GM19397 (cell line): ENCODE measurements around the gene ZNF655.
"Not testable (repeated sequence)": the region's sequence is repeated elsewhere in the genome, so short reads cannot be mapped to it uniquely, and the experiment has no call there.

ENCODE experiments used
- ATAC-seq: cut with Tn5 transposase; IDR thresholded peaks from one replicate; pipeline ENCODE4 v1.9.1; 2021; ENCODE audit warnings: mild to moderate bottlenecking, moderate library complexity; ENCODE audit not compliant: unreplicated experiment

Gene ZNF655

GRCh38 chr7:99560834-99561736, 2.6 kb downstream of the ZNF655 start:
- no peak for ATAC-seq

DNA sequence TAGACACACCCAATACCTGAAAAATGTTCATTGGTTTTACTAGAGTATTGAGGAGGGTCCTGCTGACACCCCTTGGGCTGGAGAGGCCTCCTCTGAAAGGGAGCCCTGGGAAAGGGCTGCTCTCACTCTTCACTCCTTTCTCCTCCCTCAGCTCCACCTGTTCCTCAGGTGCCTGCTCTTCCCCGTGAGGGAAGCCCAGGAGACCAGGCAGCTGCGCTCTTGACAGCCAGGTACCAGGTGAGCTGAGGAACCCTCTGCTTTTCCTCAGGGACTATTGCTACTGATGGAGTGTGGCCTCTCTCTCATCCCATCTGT, 3.3 kb downstream of the ZNF655 start:
- no peak for ATAC-seq

- no peak for ATAC-seq
Measured at GRCh38 chr7:99562114-99562784, 3.8 kb downstream of the ZNF655 start.

GRCh38 chr7:99562832-99563231, 4.4 kb downstream of the ZNF655 start:
- ATAC-seq: no peak

- no peak for ATAC-seq
Measured at GRCh38 chr7:99563650-99564049, 5.2 kb downstream of the ZNF655 start.

DNA sequence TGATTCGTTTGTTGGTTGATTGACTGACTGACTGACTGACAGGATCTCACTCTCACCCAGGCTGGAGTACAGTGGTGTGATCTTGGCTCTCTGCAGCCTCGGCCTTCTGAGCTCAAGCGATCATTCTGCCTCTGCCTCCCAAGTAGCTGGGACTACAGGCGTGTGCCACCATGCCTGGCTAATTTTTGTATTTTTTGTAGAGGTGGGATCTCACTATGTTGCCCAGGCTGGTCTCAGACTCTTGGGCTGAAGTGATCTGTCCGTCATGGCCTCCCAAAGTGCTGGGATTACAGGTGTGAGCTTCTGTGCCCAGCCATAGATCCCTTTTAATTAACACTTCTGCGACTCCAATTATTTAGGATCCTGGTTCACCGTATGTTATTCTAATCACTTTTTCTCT, 10.3 kb downstream of the ZNF655 start:
- not testable (repeated sequence) for ATAC-seq

DNA sequence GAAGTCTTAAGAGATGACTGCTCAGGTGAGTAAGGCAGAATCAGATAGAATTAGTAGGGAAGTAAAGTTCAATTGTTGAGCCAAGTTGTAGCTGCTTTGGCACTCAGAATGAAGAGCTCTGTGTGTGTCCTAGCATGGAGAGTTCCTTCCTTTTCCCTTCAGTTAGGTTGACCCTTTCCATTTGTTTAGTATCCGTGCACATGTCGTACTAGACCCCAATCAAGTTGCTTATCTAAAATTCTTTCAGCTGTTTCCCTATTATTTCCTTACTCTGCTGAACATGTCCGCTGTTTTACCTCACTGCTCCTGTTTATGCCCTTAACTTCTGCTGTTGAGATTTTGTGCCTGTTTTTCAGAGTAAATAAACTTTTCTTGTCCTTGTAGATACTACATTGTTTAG, 13.3 kb downstream of the ZNF655 start:
- ATAC-seq: no peak

- ATAC-seq: no peak
Measured at GRCh38 chr7:99573257-99573656, 14.8 kb downstream of the ZNF655 start.

GRCh38 chr7:99576251-99576650, 17.8 kb downstream of the ZNF655 start:
- ATAC-seq: no peak

GRCh38 chr7:99579281-99579955, 21.0 kb downstream of the ZNF655 start:
- ATAC-seq: no peak

DNA sequence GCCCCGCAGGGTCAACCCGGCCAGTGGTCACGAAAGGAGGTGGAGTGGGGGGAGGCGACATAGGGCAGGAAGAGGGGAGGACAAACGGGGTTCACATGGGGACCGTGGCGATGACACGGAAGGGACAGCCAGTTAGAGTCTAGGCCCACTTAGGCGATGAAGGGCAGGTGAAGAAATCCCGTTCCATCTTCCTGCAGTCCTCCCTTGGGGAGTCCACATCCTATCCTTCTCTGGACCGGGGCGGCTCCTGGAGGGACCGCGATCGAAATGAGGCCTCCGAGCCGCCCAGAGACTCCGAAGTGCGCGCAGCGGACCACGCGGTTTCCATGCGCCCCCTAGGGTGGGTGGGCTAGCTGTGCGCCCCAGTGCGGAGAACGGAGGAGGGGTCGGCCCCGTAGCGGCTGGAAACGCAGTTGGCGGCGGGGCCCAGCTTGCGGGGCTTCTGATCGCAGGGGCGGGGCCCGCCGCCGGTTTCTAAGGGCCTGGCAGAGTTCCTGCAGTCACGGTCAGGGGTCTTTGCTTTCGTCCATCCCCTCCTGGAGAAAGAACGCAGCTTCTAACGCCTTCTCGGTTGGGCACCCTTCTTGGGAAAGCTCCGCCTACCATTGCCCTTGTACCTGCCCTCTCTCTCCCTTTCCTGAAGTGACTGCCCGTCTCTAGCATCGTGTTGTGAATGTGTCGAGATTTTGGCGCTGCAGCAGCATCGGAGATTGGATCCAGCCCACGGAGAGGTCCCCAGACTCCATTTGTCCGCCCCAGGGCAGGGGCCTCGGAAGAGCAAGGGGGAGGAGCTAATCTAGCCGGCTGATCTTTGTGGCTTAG, 21.7 kb downstream of the ZNF655 start:
- no peak for ATAC-seq

DNA sequence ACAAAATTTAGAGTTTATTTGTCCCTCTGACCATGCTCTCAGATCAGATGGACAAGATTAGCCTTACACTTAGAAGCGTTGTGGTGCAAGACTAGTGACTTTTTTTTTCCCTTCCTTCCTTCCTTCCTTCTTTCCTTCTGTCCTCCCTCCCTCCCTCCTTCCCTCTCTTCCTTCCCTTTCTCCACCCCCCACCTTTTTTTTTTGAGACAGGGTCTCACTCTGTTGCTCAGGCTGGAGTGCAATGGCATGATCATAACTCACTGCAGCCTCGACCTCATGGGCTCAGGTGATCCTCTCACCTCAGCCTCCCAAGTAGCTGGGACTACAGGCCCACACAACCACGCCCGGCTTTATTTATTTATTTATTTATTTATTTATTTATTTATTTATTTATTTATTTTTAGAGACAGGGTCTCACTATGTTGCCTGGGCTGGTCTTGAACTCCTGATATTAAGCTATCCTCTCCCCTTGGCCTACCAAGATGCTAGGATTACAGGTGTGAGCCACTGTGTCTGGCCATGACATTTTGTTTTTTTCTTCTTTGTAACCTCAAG, 22.4 kb downstream of the ZNF655 start:
- not testable (repeated sequence) for ATAC-seq

DNA sequence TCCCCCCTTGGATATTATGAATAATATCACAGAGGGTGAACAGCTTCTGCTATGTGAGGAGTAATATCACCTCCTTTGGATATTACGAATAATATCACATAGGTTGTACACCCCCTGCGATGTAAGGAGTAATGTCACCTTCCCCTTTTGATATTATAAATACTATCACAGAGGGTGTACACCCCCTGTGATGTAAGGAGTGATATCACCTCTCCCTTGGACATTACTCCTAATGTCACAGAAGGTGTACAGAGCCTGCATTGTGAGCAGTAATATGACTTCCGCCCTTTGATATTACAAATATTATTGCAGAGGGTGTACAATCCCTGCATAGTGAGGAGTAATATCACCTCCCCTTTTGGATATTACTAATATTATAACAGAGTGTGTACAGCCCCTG, 30.4 kb downstream of the ZNF655 start:
- ATAC-seq: no peak

DNA sequence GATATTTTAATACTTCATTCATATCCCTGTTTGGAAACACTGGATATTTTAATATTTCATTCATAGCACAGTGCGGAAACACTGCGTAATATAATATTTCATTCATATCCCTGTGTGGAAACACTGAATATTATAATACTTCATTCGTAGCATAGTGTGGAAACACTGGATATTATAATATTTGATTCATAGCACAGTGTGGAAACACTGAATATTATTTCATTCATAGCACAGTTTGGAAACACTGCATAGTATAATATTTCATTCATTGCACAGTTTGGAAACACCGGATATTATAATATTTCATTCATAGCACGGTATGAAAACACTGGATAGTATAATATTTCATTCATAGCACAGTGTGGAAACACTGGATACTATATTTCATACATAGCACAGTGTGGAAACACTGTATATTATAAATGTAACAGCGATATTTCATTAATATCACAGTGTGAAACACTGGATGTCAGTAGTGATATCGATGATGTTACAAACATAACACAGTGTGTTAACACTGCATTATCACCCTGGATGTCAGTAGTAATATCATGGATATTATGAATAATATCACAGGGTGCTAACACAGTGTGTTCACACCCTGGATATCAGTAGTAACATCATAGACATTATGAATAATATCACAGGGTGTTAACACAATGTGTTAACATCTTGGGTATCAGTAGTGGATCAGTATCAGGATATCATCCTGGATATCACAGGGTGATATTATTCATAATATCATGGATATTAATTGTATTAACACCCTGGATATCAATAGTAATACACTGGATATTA, 36.7 kb downstream of the ZNF655 start:
- ATAC-seq: no peak

DNA sequence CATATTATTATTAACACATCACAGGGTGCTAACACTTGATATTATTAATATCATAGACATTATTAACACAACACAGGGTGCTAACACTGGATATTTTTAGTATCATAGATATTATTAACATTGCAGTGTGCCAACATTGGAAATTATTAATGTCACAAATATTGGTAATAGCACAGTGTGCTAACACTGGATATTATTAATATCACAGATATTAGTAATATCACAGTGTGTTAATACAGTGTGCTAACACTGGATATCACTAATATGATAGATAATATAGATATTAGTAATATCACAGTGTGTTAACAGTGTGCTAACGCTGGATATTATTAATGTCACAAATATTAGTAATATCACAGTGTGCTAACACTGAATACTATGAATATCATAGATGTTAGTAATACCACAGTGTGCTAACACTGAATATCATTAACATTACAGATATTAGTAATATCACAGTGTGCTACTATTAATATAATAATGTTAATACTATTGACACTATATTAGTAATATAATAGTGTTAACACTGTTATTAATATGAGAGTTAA, 38.0 kb downstream of the ZNF655 start:
- no peak for ATAC-seq

DNA sequence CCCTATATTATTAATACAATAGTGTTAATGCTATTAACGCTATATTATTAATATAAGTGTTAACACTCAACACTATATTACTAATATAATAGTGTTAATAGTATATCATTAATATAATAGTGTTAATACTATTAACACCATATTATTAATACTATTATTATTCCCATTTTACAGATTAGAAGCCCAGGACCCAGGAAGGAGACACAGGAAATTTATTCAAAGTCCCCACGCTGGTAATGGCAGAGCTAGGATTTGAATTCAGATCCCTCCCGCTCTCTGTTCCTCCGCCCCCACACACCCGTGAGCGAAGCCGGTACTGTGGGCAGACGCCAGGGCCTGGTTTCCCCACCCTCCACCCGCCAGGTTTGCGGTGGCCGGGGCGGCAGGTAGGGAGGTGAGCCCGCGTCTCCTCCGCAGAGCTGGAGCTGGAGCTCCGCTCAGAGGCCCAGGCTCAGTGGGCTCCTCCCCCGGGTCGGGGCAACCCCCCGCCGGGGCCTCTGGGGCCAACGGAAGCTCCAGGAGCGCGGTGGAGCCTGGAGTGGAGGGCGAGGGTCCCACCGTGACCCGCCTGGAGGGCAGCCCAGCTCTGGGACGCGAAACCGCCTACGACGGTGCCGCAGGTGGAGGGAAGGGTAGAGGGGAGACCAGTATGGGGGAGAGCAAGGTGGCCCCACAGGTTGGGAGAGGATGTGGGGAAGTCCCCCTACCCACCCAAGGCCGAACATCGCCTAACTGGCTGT, 39.5 kb downstream of the ZNF655 start, which contains the start of gene TMEM225B:
Gene TMEM225B, plus strand, starts transcription at position 506 of the 740 bp plus-strand sequence. CDS start 6,122 bp downstream, outside the sequence.
- ATAC-seq: no peak

GRCh38 chr7:99599836-99600235, 41.4 kb downstream of the ZNF655 start:
- no peak for ATAC-seq

DNA sequence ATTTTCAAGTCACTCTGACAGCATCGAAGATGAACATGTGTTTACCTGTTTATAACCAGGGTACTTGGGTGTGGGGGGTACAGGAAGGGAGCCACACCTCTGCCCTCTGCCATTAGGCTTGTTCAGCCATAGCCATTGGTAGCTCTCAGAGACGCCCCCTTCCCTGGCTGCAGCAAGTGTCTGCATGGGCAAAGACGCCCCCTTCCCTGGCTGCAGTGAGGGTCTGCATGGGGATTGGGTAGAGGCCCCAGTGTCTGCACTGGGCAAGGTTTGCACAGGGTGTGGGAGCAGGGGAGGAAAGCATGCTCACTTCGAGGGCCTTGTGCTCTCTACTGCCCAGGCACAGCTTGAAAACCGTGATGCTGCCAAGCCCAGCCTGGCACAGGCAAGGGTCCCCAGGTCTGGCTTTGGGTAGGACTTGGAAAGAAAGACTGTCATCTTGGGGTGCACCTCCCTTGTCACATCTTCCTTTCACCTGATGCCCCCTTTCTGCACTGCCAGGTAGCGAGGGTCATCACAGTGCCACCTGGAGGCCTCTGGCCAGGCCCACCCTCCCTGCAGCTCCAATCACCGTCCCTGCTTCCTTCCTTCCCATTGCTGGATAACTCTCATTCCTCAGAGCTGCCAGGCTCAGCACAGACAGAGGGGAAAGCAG, 43.3 kb downstream of the ZNF655 start:
- no peak for ATAC-seq
